Epithelial cell of prostate (primary cell): ENCODE results near the gene SMARCD2.
A peak's percentile ranks its signal among the peaks of the same experiment; 100 is the strongest.

Source experiments
- DNase-seq: peaks from one replicate; pipeline ENCODE4 v3.0.0-alpha.2; 2011; ENCODE audit warnings: low read depth, low spot score
- H3K27ac ChIP-seq: fragments of 450-650 bp; 2 replicates; pipeline ENCODE4 v1.5.1; 2017; ENCODE audit warnings: mild to moderate bottlenecking

The SMARCD2 gene

DNA sequence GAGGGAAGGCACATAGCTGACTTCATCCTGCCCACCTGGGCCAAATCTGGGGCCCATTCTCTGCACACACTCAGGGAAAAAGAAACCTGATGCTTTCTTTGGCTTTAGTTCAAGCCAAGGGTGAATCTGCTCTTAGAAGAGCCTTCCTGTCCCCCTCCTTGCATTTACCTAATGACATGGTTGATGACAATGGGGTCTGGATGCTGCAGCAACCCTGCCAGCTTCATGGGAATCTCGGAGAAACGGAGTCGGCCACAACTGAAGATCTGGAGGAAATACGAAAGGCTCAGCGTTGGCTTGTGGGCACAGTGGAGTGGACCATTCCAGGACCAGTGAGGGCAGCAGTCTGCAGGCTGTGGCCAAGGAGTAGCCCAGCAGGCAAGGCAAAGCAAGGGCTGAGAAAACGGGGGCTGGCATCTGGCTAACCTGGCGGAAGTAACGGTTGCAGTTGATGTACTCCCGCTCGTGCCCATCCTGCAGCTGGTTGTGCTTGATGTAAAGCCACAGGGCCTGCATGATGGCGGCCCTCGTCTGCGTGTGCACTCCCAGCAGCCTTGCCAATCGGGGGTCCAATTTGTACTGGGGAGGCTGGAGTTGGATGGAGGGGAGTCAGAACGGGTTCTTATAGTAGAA lies 8.6 kb downstream of the SMARCD2 start:
- DNase-seq, result no peak
- peak overlapping the region; percentile 47 for H3K27ac ChIP-seq

DNA sequence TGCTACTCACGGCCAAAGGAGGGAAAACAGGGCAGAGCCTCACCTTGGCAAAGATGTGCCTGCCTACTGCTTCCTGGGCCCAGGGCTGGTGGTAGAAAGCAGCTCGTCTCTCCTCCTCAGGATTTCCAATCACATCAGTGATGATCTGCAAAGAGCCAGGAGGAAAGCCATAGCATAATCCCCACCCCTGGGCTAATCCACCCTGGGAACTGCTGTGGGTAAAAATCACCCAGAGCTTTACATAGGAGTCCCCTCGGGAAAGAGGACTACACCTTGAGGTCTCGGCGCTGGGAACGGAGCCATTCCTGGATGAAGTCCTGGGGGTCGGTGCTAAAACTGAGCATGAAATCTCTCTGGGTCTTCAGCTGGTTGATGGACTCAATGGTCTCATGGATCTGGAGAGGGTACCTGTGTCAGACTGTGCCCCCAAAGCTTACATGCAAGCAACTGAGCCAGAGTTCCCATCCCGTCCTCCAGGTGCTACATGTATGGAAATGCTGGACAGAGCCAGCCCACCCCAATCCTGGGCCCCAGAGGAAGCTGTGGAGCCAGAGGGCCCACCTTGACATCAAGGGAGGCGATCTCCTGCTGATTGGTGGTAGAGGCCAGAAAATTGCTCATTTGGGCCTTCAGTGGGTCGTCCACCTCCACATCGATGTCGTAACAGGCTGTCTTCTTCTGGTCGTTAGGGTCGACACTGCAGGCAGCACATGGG lies 9.3 kb downstream of the SMARCD2 start:
- no peak overlapping the region for H3K27ac ChIP-seq
- no peak for DNase-seq

DNA sequence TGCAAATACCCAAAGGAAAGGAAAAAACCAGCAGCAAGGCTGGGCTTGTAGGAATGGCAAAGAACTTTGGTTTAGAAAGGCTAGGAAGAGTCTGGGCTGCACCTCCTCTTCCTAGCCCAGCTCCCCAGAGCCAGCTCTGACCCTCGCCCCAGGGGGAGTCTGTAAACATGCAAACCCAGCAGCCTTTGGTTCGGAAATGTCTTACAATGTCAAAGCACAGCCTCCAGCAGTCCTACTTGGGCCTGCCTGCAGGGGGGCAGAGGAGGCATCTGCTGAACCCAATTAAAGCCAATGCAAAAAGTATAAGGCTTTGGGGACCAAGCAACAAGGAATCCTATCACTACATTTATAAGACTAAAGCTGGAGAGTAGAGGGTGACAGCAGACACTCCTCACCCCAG lies 10.0 kb downstream of the SMARCD2 start:
- DNase-seq, result no peak
- H3K27ac ChIP-seq, result no peak overlapping the region

DNA sequence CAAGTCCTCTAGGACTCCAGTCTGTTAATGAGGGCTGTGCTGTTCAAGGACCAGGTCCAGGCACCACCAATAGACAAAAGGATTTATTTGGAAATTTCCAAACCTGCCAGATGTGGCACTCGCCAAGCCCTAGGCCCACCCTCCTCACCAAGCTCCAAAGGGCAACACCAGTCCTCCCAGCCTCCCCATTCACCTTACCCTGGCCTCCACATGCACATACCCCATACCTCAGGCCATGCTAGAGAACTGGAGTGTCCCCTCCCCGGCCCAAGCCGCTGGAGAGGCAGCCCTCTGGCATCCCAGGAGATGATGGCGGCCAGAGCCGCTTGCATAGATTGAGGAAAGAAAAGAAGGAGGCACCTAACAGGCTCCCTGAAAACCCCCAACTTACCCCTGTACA lies 10.5 kb downstream of the SMARCD2 start:
- no peak overlapping the region for H3K27ac ChIP-seq
- DNase-seq, result no peak

DNA sequence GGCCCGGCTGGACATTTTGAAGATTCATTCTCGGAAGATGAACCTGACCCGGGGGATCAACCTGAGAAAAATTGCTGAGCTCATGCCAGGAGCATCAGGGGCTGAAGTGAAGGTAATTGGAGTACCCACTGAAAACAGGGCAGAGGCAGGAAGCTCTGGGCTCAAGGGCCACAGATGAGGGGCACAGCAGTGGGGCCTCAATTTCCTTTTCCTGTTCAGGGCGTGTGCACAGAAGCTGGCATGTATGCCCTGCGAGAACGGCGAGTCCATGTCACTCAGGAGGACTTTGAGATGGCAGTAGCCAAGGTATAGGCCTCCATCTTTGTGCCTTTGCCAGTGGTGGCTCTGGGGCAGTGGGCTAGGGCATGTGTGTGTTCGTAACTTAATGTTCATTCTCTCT lies 11.0 kb downstream of the SMARCD2 start:
- DNase-seq, result no peak
- no peak overlapping the region for H3K27ac ChIP-seq

DNA sequence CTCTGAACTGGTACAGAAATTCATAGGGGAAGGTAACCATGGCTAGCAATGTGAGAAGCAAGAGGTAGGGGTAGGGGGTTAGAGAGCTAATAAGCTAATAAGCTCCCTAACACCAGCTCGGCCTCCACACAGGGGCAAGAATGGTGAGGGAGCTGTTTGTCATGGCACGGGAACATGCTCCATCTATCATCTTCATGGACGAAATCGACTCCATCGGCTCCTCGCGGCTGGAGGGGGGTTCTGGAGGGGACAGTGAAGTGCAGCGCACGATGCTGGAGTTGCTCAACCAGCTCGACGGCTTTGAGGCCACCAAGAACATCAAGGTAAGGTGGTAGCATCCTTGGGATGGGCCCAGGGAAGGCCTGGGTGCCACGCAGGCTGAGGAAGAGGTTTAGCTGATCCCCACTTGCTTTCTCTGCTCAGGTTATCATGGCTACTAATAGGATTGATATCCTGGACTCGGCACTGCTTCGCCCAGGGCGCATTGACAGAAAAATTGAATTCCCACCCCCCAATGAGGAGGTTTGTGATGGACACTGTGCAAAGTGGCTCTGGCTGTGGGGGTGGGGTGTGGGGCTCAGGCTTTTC lies 11.5 kb downstream of the SMARCD2 start:
- DNase-seq, result no peak
- no peak overlapping the region for H3K27ac ChIP-seq

DNA sequence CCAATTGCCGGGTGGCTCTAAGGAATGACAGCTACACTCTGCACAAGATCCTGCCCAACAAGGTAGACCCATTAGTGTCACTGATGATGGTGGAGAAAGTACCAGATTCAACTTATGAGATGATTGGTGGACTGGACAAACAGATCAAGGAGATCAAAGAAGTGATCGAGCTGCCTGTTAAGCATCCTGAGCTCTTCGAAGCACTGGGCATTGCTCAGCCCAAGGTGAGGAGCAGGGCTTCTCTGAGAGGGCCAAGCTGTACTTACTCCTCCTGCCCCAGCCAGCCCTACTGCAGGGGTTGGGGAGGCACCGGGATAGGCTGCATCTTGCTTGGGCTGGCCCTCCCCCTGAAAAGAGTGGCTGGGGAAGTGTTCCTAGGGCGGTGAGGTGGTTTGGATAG lies 12.2 kb downstream of the SMARCD2 start:
- H3K27ac ChIP-seq, result no peak overlapping the region
- no peak for DNase-seq

DNA sequence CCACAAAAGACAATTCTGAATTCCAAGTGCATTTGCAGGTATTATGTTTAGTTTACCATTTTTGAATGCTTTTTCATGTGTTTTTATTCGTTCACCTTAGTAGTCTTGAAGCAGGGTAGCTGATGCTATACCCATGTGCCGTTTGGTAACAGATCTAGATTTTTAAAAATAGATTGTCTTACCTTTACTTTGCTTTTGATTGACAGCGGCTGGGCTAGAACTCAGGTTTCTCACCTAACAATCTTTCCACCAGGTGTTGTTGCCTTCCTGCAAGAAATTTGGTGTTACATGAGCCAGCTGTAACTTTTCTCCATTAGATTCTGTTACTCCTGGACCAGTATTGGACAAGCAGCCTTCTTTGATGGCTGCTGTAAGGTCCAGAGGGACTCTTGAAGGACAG lies 13.5 kb downstream of the SMARCD2 start:
- DNase-seq, result no peak
- H3K27ac ChIP-seq, result no peak overlapping the region

DNA sequence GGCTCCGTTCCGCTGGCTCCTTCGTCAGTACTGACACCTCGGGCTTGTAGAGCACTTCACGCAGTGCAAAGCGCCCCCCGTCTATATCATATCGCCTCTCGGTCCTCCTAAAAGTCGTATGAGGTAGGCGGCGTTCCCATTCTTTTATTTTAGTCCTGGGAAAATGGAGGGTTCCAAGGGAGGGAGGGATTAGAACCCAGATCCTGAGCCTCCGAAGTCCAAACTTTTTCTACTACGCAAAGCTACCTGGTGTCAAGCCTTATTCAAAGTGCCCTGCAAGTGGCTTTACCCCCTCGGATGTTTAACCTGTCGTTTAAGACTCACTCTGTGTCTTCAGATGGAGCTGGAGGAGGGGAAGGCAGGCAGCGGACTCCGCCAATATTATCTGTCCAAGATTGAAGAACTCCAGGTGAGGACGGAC lies 14.7 kb downstream of the SMARCD2 start:
- no peak for DNase-seq
- peak overlapping the region; percentile 85 for H3K27ac ChIP-seq

DNA sequence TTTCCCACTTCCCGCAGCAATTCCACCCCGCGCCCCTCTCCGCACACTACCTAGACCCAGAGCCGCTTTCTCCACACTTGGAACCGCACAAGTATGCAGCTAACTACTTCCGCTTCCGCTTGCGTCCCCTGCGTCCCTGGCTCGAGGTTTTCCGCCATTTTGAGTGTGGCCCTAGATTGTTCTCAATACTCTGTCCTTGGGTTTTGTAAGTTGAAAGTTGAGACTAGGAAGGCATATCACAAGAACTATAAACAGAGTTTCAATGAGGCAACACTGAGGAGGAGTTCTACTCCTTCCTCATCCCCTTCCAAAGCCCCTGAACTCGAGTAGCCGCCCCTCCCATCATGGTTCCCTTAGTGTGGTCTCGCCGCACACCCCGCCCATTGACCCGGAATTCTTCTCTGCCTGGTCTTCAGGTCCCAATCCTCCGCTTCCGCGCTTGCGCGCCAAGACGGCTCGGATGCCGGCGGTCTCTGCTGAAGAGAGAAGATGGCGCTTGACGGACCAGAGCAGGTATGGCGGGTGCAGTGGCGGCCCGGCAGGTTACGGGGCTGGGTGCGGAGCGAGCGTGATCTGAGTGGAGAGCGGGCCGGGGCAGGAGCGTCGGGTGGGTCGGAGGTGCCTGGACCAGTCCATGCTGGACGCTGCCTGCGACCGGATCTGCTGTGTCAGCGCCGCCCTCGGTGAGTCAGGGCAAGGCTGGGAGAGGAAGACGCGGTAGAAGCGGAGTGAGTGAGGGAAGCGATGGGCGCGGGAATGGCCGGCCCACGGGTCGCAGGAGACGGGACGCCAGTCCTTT lies 15.3 kb downstream of the SMARCD2 start, which contains the start of the genes FTSJ3 and PSMC5:
Gene FTSJ3 (minus strand): TSS at position 662 of the 799 bp plus-strand sequence. CDS start 761 bp downstream, outside the sequence.
Gene PSMC5 (plus strand): TSS at position 430 of the 799 bp plus-strand sequence. CDS start 60 bp downstream, at position 490.
- peak within 1 kb of the TSS; percentile 85 for H3K27ac ChIP-seq
- peak; percentile 74 for DNase-seq

DNA sequence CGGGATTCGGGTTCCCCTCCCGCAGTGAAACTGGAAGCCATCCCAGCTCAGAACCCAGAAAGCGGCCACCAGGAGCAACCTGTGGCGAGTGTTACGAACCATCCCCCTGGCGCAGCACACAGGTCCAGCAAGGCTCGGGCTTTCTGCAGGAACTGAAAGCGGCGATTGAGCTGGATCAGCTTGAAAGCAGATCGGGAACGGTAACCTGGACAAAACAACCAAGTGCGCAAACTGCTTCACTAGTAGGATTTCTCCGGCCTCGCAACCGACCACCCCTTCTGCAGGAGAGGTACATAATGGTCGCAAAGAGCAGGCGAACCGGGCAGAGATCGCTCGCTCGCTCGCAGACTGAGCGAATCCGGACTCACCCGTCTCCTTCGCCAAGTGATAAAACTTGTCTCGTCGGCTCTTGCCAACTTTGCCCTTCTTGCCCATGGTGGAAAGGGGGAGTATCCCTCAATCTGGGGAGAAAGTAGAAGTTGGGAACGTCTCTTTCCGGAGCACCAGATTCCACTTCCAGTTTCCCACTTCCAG lies 15.9 kb downstream of the SMARCD2 start:
- DNase-seq, result no peak
- H3K27ac ChIP-seq, result peak overlapping the region; percentile 85

DNA sequence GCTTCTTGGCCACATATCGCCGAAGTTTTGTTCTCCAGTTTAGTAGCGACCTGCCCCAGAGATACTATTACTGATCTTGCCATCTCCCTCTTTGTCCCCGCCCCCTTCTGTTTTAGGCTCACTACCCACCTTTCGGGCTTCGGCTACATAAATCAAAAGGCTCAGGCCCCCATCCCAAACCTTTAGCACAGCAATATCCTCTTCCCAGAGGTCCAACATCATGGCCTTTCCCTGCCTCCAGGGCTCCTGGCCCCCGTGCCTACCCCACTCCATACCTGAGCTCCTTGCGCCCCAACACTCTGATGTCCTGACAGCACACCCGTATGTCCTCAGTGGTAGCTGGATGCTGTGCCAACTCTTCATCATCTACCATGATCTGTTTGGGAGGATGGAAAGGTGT lies 18.1 kb downstream of the SMARCD2 start:
- no peak overlapping the region for H3K27ac ChIP-seq
- DNase-seq, result no peak

DNA sequence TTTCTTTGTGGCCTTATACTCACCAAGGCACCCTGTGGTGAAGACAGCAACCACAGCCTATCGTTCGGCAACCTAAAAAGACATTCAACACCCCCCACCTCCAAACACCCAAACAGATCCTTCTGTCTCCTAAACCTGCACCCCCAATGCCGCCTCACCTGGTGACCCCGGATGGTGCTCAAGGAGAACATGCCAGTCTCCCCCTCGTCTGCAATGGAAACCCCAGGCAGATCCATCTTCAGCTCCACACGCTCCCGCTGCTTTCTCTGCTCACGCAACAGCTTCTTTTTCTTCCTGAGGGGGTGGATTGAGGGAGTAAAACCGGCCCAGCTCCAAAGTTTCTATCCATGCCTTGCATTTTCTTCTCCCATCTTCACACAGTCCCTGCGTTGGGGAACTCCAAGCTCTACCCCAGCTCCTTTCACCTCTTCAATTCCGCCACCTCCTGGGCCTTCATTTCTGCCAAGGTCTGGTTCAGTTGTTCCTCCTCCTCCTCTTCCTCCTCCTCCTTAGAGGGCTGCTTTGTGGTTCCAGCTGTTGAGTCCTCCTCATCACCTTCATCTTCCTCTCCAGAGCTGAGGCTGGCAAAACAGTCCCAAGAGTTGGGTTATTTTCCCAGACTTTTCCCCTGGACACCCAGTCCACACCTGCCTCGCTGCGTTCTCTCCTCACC lies 18.7 kb downstream of the SMARCD2 start:
- H3K27ac ChIP-seq, result no peak overlapping the region

DNA sequence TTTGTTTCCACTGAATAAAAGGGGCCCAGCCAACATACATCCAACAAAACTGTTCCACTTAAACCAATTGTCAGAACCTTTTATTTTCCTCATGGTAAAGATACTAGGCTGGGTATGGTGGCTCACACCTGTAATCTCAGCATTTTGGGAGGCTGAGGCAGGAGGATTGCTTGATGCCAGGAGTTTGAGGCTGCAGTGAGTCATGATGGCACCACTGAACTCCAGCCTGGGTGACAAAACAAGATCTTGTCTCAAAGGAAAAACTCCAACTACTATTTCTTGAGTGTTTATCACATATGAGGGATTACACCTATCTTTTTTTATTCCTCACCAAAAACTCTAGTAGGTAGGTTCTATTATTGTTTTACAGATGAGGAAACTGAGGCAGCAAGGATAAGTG lies 19.9 kb downstream of the SMARCD2 start:
- DNase-seq, result no peak
- no peak overlapping the region for H3K27ac ChIP-seq

More for the DNA sequence above, 18.7 kb downstream of the SMARCD2 start:
- no peak for DNase-seq

DNA sequence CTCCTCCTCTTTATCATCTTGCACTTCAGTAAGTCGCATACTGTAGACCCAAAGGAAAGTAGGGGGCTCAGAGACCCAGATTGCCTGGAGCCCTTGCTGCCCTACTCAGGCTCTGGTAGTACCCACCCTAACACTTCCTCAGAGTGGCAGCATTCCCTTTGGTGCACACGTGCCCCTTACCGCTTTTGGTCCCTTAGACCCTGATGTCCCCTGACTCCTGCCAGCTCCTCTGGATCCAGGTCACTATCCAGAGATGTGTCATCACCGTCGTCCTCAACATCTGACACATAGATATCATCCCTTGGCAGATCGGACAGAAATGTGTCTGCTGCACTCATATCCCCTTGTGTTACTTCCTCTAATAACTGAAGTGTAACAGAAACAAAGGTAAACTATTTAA lies 20.7 kb downstream of the SMARCD2 start:
- no peak overlapping the region for H3K27ac ChIP-seq
- DNase-seq, result no peak

DNA sequence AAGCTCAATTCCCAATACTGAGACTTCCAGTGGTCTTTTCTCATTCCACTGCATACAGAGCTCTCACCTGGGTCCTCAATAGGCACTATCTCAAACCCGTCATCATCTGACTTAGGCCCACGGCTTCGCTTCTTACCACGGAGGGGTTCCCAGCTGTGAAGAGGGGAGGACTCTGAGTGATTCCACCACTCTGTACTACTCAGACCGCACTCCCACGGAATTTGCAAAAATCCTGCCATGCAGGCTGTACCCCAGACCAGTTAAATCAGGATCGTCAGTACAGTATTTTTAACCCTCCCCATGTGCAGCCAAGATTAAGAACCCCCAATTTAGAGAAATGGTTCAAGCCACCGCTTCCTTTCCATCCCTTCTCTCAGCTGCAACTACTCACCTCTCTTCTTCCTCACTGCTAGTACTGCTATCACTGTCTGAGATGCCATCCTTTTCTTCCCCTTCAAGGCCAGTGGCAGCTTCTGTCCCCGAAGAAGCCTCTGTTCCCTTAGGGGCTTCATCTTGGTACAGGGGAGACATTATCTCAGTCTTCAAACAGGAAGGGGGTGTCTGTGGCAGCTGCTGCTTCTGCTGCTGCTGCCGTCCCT lies 21.4 kb downstream of the SMARCD2 start:
- H3K27ac ChIP-seq, result no peak overlapping the region
- DNase-seq, result no peak

DNA sequence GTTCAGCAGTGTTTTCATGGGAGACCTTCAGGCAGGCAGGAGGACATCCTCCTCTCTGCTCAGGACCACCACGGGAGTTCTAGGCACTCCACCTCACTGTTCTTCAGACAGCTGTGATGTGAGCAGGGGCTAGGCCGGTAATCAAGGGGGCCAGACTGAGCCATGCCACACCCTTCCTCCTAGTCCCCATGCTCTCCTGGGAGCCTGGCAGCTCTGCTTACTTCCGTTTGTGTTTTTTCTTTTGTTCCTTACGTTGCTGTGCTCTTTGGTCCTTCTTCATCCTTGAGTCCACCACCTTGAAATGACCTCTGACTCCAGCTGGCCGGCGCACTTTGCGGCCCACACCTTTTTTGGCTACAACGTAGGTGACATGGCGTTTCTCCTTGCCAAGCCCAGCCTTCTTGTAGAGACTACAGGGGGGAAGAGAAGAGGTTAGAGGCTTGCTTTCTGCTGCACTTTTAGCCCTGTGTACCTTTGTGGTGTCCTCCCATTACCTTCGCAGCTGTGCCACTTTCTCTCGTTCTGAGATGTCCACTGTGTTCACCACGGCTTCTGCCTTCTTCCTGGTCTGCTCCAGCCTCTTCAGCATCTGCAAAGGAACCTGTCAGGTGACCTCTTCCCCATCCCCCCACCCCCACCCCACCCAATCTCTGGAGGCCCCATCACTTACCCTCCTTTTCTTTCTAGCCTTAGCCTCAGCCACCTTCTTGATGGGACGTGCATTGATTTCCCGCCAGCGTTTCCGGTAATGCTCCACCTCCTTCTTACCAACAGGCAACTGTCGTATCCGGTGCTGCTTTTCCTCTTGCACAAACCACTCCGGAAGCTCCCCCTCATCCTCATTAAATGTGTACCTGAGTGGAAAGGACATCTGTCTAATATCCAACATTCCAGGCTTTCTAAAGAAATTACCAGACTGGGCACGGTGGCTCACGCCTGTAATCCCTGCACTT lies 22.6 kb downstream of the SMARCD2 start:
- no peak overlapping the region for H3K27ac ChIP-seq
- DNase-seq, result no peak

DNA sequence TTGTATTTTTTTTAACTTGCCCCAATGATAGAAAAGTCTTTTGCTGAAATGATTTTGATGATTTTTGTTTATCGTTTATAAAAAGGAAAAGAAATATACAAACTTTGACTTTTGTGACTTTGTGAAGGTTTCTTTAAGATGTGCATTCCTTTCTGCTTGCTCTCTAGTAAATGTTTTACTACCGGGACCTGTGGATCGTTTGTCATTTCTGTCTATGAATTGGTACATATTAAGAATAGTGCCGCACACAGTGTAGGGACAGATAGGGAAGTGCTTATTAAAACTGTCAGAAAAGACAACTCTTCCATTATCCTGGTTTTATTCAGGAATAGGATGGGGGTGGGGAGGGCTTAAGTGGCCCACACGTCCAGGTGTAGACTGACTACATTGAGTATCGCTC lies 23.4 kb downstream of the SMARCD2 start:
- no peak overlapping the region for H3K27ac ChIP-seq
- DNase-seq, result no peak
